Karpas-422 (cell line): ENCODE data around the gene IMPA2. TPM values are rescaled to one million over a fixed set of nuclear protein-coding genes. Genes with fewer than 3 reads are reported as not detected.

ENCODE experiments used
- DNase-seq: peaks from one replicate; pipeline ENCODE4 v3.0.0-alpha.2; 2015
- H2AFZ ChIP-seq: fragments of 200-600 bp; sonication (generic); 2 replicates; pipeline ENCODE4 v1.6.1; 2014; ENCODE audit warnings: antibody characterized with exemption, low read length, mixed read lengths
- H3K27ac ChIP-seq: fragments of 200-600 bp; sonication (generic); 2 replicates; pipeline ENCODE4 v1.5.1; 2014; ENCODE audit warnings: mild to moderate bottlenecking, low read length, moderate library complexity
- H3K27me3 ChIP-seq: fragments of 200-600 bp; sonication (generic); 2 replicates; pipeline ENCODE4 v1.6.1; 2014; ENCODE audit warnings: low read length, mixed read lengths
- H3K36me3 ChIP-seq: fragments of 200-600 bp; sonication (generic); 2 replicates; pipeline ENCODE4 v1.6.1; 2014; ENCODE audit warnings: low read length, mixed read lengths; ENCODE audit not compliant: insufficient read depth
- H3K4me1 ChIP-seq: fragments of 200-600 bp; sonication (generic); 2 replicates; pipeline ENCODE4 v1.6.1; 2014; ENCODE audit warnings: mild to moderate bottlenecking, low read length, mixed read lengths
- H3K4me2 ChIP-seq: fragments of 200-600 bp; sonication (generic); 2 replicates; pipeline ENCODE4 v1.6.1; 2014; ENCODE audit warnings: low read length, low read depth, mild to moderate bottlenecking; ENCODE audit not compliant: poor library complexity, severe bottlenecking
- H3K4me3 ChIP-seq: fragments of 200-600 bp; sonication (generic); 2 replicates; pipeline ENCODE4 v1.5.1; 2014; ENCODE audit warnings: mild to moderate bottlenecking, antibody characterized with exemption, low read length, mixed read lengths
- H3K79me2 ChIP-seq: fragments of 200-600 bp; sonication (generic); 2 replicates; pipeline ENCODE4 v1.6.1; 2014; ENCODE audit warnings: mild to moderate bottlenecking, low read length, mixed read lengths
- H3K9ac ChIP-seq: fragments of 200-600 bp; sonication (generic); 2 replicates; pipeline ENCODE4 v1.6.0; 2014; ENCODE audit warnings: low read length
- H3K9me2 ChIP-seq: fragments of 200-600 bp; sonication (generic), shearing (Covaris generic); replicated peaks from 2 replicates; pipeline ENCODE4 v1.6.0; 2014; ENCODE audit warnings: mild to moderate bottlenecking, low read length, moderate library complexity; ENCODE audit not compliant: insufficient read depth
- H3K9me3 ChIP-seq: fragments of 300-700, 200-600 bp; sonication (generic); 2 replicates; pipeline ENCODE4 v1.6.1; 2014; ENCODE audit warnings: low read length, mixed read lengths
- H4K20me1 ChIP-seq: fragments of 200-600 bp; sonication (generic); 2 replicates; pipeline ENCODE4 v1.6.1; 2014; ENCODE audit warnings: mild to moderate bottlenecking, antibody characterized with exemption, low read length, low read depth; ENCODE audit not compliant: insufficient read depth
- total RNA-seq: library from RNA; depleted of rRNA; stranded (reverse); fragments of >200 nt; shearing (Covaris generic); gene quantifications from 2 replicates; pipeline ENCODE4 v1.2.3, GENCODE V29; 2014; ENCODE audit warnings: low replicate concordance

Gene IMPA2
- total RNA-seq, 1 experiment from 2014 or later: 0.89 TPM

GRCh38 chr18:11989174-11989573, 7.9 kb downstream of the IMPA2 start:
- DNase-seq: no peak
- no peaks in the 10 kb centered on the region for H3K36me3 ChIP-seq
- no peaks in the 10 kb centered on the region for H3K4me1 ChIP-seq
- no peak overlapping the region for H3K4me2 ChIP-seq
- no peak overlapping the region for H3K9ac ChIP-seq
- no peak overlapping the region for H2AFZ ChIP-seq
- H4K20me1 ChIP-seq: no peaks in the 10 kb centered on the region
- no peaks in the 10 kb centered on the region for H3K27me3 ChIP-seq
- no peaks in the 10 kb centered on the region for H3K79me2 ChIP-seq
- no peaks in the 10 kb centered on the region for H3K9me3 ChIP-seq
- no peak overlapping the region for H3K27ac ChIP-seq
- H3K4me3 ChIP-seq: no peak overlapping the region
- no peaks in the 10 kb centered on the region for H3K9me2 ChIP-seq

- H3K4me3 ChIP-seq: no peak overlapping the region
- H3K9ac ChIP-seq: no peak overlapping the region
- no peak overlapping the region for H2AFZ ChIP-seq
- no peaks in the 10 kb centered on the region for H3K36me3 ChIP-seq
- H4K20me1 ChIP-seq: no peaks in the 10 kb centered on the region; the same call in 1 of the 2 replicates
- no peak overlapping the region for H3K4me2 ChIP-seq
- no peaks in the 10 kb centered on the region for H3K9me3 ChIP-seq
- H3K27me3 ChIP-seq: no peaks in the 10 kb centered on the region
- no peak overlapping the region for H3K27ac ChIP-seq
- no peak for DNase-seq
- no peaks in the 10 kb centered on the region for H3K9me2 ChIP-seq
- H3K79me2 ChIP-seq: no peaks in the 10 kb centered on the region
- H3K4me1 ChIP-seq: no peaks in the 10 kb centered on the region
Observed at GRCh38 chr18:11989966-11990380, 8.7 kb downstream of the IMPA2 start.

GRCh38 chr18:11990539-11990938, 9.2 kb downstream of the IMPA2 start:
- no peaks in the 10 kb centered on the region; the same call in 1 of the 2 replicates for H4K20me1 ChIP-seq

GRCh38 chr18:11991021-11991795, 9.9 kb downstream of the IMPA2 start:
- Histone ChIP-seq H3K9me2 (no peaks in the 10 kb centered on the region), H4K20me1 (no peaks in the 10 kb centered on the region; the same call in 1 of the 2 replicates), H3K36me3 (no peaks in the 10 kb centered on the region), H3K79me2 (no peaks in the 10 kb centered on the region), H3K4me3 (no peak overlapping the region), H2AFZ (no peak overlapping the region), H3K4me2 (no peak overlapping the region), H3K27ac (no peak overlapping the region), H3K4me1 (no peaks in the 10 kb centered on the region), H3K9ac (no peak overlapping the region), H3K27me3 (no peaks in the 10 kb centered on the region), H3K9me3 (no peaks in the 10 kb centered on the region)
- no peak for DNase-seq

More at GRCh38 chr18:11990539-11990938, 9.2 kb downstream of the IMPA2 start:
- no peak overlapping the region for H3K4me2 ChIP-seq
- DNase-seq: no peak
- H3K9ac ChIP-seq: no peak overlapping the region
- H3K9me3 ChIP-seq: no peaks in the 10 kb centered on the region
- no peaks in the 10 kb centered on the region for H3K9me2 ChIP-seq
- no peaks in the 10 kb centered on the region for H3K36me3 ChIP-seq
- H3K4me1 ChIP-seq: no peaks in the 10 kb centered on the region
- no peaks in the 10 kb centered on the region for H3K79me2 ChIP-seq
- H3K4me3 ChIP-seq: no peak overlapping the region
- H3K27me3 ChIP-seq: no peaks in the 10 kb centered on the region
- H3K27ac ChIP-seq: no peak overlapping the region
- H2AFZ ChIP-seq: no peak overlapping the region

GRCh38 chr18:11992096-11992790, 10.9 kb downstream of the IMPA2 start:
- no peak overlapping the region for H2AFZ ChIP-seq
- no peaks in the 10 kb centered on the region for H3K79me2 ChIP-seq
- H3K27me3 ChIP-seq: no peaks in the 10 kb centered on the region
- no peak overlapping the region for H3K27ac ChIP-seq
- no peaks in the 10 kb centered on the region for H3K9me3 ChIP-seq
- H3K36me3 ChIP-seq: no peaks in the 10 kb centered on the region
- H3K4me3 ChIP-seq: no peak overlapping the region
- H3K9ac ChIP-seq: no peak overlapping the region
- H3K9me2 ChIP-seq: no peaks in the 10 kb centered on the region
- no peaks in the 10 kb centered on the region; the same call in 1 of the 2 replicates for H4K20me1 ChIP-seq
- DNase-seq: no peak
- no peak overlapping the region for H3K4me2 ChIP-seq
- no peaks in the 10 kb centered on the region for H3K4me1 ChIP-seq

- Histone ChIP-seq H3K27me3 (no peaks in the 10 kb centered on the region), H3K4me1 (no peaks in the 10 kb centered on the region), H3K9me2 (no peaks in the 10 kb centered on the region), H3K4me2 (no peak overlapping the region), H3K4me3 (no peak overlapping the region), H3K79me2 (no peaks in the 10 kb centered on the region), H3K36me3 (no peaks in the 10 kb centered on the region), H2AFZ (no peak overlapping the region), H3K9ac (no peak overlapping the region), H4K20me1 (no peaks in the 10 kb centered on the region; the same call in 1 of the 2 replicates), H3K9me3 (no peaks in the 10 kb centered on the region), H3K27ac (no peak overlapping the region)
- no peak for DNase-seq
Observed at GRCh38 chr18:11993264-11993916, 12.1 kb downstream of the IMPA2 start.

- H3K36me3 ChIP-seq: no peaks in the 10 kb centered on the region
- no peaks in the 10 kb centered on the region for H3K27me3 ChIP-seq
- H3K9ac ChIP-seq: no peak overlapping the region
- H3K9me3 ChIP-seq: no peaks in the 10 kb centered on the region
- no peak overlapping the region for H2AFZ ChIP-seq
- no peaks in the 10 kb centered on the region for H3K79me2 ChIP-seq
- no peaks in the 10 kb centered on the region for H3K9me2 ChIP-seq
- no peak overlapping the region for H3K4me3 ChIP-seq
- H3K4me2 ChIP-seq: no peak overlapping the region
- DNase-seq: no peak
- no peaks in the 10 kb centered on the region; the same call in 1 of the 2 replicates for H4K20me1 ChIP-seq
- H3K4me1 ChIP-seq: no peaks in the 10 kb centered on the region
- no peak overlapping the region for H3K27ac ChIP-seq
Observed at GRCh38 chr18:11994336-11994702, 13.0 kb downstream of the IMPA2 start.
